H1 (cell line): ENCODE measurements around the gene NR1H2.

Experiments
- CEBPB ChIP-seq: IDR thresholded peaks from 2 replicates; pipeline ENCODE4 v1.6.1; 2012; ENCODE audit warnings: low read depth, low read length
- CTCF ChIP-seq, 3 experiments: IDR thresholded peaks; 1 replicate in 2 of 3; 2 replicates in 1 of 3; pipeline versions ENCODE4 v1.5.1 to v1.6.1; 2011; ENCODE audit warnings: low read length in 3 of 3, mild to moderate bottlenecking in 3 of 3, inconsistent platforms in 2 of 3, low read depth in 1 of 3, moderate library complexity in 1 of 3; ENCODE audit not compliant: insufficient read depth in 1 of 3; ENCODE audit errors: control extremely low read depth in 1 of 3
- POLR2A ChIP-seq, 2 experiments: IDR thresholded peaks; 1 replicate in 1 of 2; 2 replicates in 1 of 2; pipeline ENCODE4 v1.6.1; 2011; ENCODE audit warnings: low read depth in 2 of 2, low read length in 2 of 2, mild to moderate bottlenecking in 2 of 2; ENCODE audit errors: control extremely low read depth in 1 of 2
- POLR2AphosphoS5 ChIP-seq: IDR thresholded peaks from 2 replicates; pipeline ENCODE4 v1.6.1; 2011; ENCODE audit warnings: low read depth, low read length
- SIN3A ChIP-seq, 2 experiments: IDR thresholded peaks in 1 of 2; conservative IDR thresholded peaks in 1 of 2; 2 replicates each; pipeline ENCODE4 v1.6.1; 2011 to 2012; ENCODE audit warnings: low read length in 2 of 2, improper control_type of control experiment in 1 of 2, low read depth in 1 of 2, mild to moderate bottlenecking in 1 of 2
- TF ChIP-seq, protein P1 (sequence below): IDR thresholded peaks from 2 replicates; pipeline ENCODE4 v1.6.1; 2011; ENCODE audit warnings: low read depth, mild to moderate bottlenecking, low read length; ENCODE audit not compliant: insufficient read depth

DNA sequence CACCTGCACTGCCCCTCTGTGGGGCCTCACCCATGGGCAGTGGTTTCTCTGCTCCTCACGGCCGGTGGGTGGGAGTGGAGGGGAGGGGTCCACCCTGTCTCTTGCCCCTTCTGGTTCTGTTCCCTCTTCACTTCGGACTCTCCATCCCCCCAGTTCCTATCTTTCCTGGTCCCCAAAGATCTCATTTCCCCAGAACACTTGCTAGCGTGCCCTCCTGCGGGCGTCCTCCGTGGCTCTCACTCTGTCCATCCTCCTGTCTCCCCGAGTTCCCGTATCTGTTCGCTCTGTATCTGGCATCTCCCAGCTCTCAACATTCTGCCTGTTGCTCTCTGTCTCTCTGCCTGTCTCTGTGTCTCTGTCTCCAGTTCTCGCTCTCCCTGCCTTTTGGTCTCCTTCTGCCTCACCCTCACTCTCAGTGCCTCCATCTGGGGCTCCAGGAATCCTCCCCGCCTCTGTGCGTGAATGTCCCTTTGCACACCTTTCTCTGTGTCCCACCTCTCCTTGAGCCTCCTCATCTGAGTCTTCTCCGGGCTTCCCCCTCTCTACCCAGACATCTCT, 42.8 kb downstream of the NR1H2 start:
- TF ChIP-seq CTCF (IDR thresholded peaks at IDR 0.05; ENCODE audit: control extremely low read depth in 1 of 3, insufficient read depth in 1 of 3, low read depth in 1 of 3, low read length in 3 of 3) (no peak), POLR2A (IDR thresholded peaks at IDR 0.05; ENCODE audit: control extremely low read depth in 1 of 2, low read depth in 2 of 2, low read length in 2 of 2) (no peak), SIN3A (conservative IDR thresholded peaks at IDR 0.05 in 1 of 2, IDR thresholded peaks at IDR 0.05 in 1 of 2; ENCODE audit: low read depth in 1 of 2, low read length in 2 of 2) (no peak), POLR2AphosphoS5 (no peak), CEBPB (no peak)
- TF ChIP-seq, protein P1, sequence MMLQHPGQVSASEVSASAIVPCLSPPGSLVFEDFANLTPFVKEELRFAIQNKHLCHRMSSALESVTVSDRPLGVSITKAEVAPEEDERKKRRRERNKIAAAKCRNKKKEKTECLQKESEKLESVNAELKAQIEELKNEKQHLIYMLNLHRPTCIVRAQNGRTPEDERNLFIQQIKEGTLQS: no peak
